GM19240 (cell line): ENCODE measurements around the gene ZC3H18.

Source experiments
- DNase-seq: peaks from one replicate; pipeline ENCODE4 v3.0.0; 2011; ENCODE audit warnings: low spot score; ENCODE audit not compliant: insufficient read length

The ZC3H18 gene

DNA sequence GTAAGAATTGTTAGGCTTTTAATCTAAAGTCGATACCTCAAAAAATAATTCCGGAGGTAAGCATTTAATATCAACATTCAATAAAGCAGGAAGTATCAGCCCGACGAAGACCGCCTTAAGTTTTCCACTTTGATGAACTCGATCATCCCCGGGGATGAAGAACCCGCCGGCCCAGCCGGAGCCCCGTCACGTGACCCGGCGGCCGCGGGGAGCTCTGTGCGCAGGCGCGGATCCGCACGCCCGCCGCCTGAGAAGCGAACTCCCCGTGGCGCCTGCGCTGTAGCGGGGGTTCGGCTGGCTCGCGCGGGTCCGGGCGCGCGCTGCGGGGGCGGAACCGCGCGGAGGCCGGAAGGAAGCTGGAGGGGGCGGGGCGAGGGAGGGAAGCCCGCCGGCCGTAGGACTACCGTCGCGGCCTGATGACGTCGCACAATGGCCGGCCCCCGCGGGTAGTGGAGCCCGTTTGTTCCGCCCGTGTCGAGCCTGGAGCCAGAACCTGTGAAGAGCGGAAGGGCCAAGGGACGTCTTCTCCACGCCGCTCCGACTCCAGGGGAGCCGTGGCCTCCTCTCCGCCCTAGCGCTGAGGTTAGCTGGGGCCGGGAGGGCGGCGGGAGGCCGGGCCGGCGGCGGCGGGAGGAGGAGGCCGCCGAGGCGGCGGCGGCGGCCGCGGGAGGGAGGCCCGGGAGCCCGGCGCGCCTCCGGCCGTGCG is at the start of gene ZC3H18:
TSS of gene ZC3H18 (plus strand) at position 419 of the 706 bp plus-strand sequence. CDS start 6,721 bp downstream, outside the sequence.
- peak; percentile 98 for DNase-seq

GRCh38 chr16:88521674-88522073 is 48.5 kb upstream of the ZC3H18 start:
- DNase-seq, result no peak

GRCh38 chr16:88522276-88522949 is 47.8 kb upstream of the ZC3H18 start:
- DNase-seq, result no peak

- DNase-seq, result no peak
These were observed 46.7 kb upstream of the ZC3H18 start for GRCh38 chr16:88523309-88524161.

DNA sequence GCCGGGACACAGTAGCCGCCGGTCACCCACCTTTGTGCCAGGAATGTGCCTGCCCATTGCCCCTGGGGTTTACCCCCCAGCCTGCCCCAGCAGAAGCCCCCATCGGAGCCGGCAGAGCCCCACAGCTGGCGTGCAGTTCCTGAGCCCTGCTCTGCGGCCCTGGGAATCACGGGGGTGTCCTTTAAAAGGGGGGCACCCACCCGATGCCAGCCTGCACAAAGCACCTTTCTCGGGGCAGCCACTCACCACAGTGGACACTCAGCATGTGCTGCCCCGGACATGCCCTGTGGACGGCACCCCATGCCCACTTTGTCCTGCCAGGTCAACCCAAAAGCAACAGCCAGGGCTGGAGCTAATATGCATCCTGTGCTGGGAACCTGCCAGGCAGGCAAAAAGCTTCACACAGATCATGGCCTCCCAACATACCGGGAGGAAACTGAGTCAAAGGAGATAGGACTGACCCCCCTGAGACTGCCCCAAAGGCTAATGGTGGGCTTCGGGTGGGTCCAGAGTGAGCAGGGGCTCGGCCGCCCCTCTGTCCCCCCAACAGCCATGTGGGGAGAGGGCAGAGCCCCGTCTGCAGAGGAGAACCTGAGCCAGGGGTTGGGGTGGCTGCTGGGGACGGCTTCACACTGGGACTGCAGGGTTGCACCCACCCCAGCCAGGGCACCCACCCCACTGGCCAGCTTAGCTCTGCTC is 45.8 kb upstream of the ZC3H18 start:
- DNase-seq, result no peak

DNA sequence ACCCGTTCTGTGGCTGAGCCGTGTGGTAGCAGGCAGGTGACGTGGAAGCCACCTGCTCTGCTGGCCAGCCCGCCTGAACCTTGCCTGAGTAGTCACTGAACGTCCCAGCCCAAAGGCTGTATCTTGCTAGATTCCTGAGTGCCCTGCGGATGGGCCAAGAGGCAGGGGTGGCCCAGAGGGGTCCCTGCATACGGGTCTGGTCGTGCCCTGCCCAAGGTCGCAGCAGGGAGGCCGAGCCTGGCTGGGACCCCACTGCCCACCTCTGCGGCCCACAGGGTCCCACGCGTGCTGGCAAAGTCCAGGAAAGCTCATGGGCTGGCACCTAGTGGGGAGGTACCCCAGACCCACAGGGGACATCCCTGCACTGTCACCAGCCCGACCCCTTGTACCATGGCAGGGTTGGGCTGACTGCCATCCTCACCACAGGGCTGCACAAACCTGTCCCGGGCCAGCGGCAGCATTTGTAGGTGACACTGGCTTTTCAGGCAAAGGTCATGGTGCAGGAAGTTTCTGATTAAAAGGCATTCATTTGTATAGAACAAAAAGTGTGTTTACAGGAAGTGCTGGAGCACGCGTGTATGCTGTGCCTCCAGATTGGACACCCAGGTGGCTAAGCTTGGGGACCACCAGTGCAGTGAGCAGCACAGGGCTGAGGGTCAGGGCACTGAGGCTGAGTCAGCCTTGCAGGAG is 45.1 kb upstream of the ZC3H18 start:
- no peak for DNase-seq

DNA sequence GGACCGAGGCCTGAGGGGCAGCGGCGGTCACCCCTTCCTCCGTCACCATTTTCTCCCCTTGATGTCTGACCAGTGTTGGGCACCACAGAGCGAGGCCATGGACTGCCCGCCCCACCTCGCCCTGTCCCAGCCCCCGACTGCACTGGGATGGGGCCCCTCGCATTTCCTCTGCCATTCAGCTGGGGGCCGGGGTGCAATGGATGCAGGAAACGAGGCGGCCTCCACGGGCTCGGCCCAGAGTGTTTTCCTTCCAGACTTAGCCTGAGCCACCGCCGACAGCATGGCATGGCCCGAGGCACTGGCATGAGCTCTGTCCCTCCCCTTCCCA is 44.6 kb upstream of the ZC3H18 start:
- no peak for DNase-seq

DNA sequence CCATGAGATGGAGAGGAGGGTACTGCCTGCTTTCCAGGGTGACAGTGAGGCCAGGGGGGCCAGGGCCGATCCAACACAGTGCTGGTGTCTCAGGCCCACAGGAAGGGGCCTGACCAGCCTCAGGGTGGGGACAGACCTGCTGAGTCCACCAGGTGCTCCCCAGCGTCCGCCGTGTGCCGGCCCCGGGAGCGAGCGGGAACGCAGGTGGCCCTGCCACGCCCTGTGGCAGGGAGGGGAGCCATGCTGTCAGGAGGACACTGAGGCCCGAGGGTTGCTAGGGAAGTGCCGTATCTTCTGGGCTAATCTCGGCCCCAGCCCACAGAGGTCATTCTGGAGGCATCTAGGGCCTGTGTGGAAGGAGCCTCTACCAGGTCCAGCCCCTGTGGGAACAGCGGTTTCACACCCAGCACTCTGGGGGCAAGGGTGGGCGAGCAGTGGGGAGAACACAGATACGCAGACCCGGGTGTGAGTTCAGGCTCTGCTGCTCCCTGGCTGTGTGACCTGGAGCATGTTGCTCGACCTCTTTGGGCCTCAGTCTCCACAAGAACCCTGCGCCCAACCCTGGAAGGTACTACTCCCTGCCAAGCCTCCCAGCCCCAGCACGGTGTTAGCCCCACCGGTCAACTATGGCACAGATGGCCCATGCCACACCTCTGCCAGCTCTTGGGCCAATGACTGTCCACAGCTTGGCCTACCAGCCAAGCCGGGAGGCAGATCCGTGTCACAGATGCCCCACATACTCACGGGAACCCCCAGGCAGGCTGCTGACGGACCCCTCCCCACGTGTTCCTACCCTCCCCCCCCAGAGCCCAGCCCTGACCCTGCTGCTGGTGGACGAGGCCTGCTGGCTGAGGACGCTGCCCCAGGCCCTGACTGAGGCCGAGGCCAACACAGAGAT is 43.9 kb upstream of the ZC3H18 start:
- DNase-seq, result no peak

DNA sequence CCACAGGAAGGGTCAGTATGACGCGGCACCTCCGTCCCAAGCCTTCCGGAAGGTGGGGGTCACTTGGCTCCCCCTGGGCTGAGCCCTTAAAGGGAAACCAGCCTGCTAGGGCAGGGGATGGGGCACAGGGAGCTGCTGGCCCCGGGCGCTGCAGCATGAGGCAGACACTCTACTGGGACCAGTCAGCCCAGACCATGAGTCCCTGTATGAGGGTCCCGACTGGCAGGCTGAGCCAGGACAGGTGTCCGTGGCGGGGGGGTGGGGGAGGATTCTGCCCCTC is 43.4 kb upstream of the ZC3H18 start:
- DNase-seq, result no peak

GRCh38 chr16:88527186-88527936 is 42.8 kb upstream of the ZC3H18 start:
- DNase-seq, result peak; percentile 87

GRCh38 chr16:88527937-88528743 is 42.1 kb upstream of the ZC3H18 start:
- no peak for DNase-seq

DNA sequence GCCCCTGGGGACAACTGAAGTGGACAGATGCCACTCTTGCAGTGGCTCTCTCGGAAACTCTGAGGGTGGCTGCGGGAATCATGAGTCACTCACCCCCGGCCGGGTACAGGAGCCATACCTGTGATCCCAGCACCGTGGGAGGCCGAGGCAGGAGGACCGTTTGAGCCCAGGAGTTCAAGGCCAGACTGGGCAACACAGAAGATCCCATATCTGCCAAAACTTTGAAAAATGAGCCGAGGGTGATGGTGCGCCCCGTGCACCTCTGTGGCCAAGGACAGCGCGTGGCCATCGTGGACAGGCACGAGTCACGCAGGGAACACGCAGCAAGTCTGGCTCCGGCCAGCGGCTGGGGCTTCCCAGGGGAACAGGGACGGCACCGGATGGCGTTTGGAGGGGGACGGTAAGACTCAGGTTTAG is 41.3 kb upstream of the ZC3H18 start:
- DNase-seq, result no peak

DNA sequence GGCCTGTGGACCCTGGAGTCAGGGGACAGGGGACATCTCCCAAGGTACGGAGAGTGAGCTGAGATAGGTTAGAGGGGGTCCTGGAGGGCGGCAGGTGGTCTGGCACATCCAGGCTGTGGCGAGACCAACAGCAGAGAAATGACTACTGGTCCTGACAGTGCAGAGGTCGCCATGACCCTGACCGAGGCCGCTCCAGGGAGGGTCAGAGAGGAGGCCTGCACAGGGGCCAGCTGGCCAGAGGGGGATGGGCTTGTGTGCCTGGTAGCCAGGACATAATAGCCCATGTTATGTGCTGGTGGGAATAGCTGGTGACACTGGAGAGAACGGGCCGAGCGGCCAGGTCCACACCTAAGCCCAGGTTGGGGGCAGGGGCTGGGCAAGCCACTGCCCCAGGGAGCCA is 40.6 kb upstream of the ZC3H18 start:
- no peak for DNase-seq

GRCh38 chr16:88530051-88530857 is 39.9 kb upstream of the ZC3H18 start:
- DNase-seq, result no peak

GRCh38 chr16:88530858-88531203 is 39.4 kb upstream of the ZC3H18 start:
- no peak for DNase-seq

DNA sequence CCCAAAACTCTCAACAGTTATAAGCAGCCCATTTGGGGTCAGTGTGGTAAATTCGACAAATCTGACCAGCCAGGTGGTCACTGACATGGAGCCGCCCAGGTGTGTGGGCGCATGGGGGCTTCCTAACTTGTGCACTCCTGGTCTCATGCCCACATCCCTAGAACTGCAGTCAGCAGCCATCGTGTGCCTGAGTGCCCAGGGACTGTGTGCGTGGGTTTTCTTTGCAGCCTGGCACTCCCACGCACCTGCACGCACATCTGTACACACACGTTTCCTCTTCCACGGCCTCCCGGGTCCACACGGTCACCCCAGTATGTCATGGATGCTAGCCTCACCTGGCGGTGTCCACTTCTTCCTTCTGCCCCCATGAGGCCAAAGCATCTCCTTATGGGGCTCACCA is 38.9 kb upstream of the ZC3H18 start:
- DNase-seq, result no peak

DNA sequence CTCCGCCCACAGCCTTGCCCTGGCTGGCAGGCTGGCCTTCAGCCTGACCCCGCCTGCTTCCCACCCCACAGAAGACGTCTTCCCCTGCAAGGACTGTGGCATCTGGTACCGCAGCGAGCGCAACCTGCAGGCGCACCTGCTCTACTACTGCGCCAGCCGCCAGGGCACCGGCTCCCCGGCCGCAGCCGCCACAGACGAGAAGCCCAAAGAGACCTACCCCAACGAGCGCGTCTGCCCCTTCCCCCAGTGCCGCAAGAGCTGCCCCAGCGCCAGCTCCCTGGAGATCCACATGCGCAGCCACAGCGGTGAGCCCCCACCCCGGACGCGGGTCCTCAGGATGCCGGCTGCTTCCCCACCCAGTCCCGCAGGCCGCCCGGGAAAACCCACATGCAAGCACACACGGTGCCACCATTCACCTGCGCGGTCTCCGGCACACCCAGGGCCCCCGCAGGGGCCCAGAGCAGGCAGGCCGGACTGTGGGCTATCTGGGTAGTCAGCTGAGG is 38.2 kb upstream of the ZC3H18 start:
- no peak for DNase-seq
